ENCODE data around the gene SLC25A12. TPM values are rescaled to one million over a fixed set of nuclear protein-coding genes. Genes with fewer than 3 reads are reported as not detected.

The SLC25A12 gene
- total and polyA plus RNA-seq, 2 of the 13 experiments (the other 11 are each of a cell fraction or from before 2014, with no cell fraction given) = 8.1 to 15.9 TPM

DNA sequence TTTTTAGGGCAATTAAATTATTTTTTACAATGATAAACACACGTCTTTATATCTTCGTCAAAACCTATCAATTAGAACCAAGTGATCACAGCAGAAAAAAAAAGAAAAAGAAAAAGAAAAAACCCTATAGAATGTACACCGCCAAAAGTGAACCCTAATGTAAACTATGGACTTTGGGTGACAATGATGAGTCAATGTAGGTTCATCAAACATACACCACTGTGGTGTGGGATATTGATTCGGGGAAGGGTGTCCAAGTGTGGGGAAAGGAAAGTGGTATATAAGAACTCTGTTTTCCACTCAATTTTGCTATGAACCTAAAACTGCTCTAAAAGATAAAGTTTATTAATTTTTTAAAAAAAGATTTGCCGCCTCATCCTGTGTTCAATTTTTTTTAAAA is 121.7 kb downstream of the SLC25A12 start (continued):
- TF ChIP-seq, protein P1, sequence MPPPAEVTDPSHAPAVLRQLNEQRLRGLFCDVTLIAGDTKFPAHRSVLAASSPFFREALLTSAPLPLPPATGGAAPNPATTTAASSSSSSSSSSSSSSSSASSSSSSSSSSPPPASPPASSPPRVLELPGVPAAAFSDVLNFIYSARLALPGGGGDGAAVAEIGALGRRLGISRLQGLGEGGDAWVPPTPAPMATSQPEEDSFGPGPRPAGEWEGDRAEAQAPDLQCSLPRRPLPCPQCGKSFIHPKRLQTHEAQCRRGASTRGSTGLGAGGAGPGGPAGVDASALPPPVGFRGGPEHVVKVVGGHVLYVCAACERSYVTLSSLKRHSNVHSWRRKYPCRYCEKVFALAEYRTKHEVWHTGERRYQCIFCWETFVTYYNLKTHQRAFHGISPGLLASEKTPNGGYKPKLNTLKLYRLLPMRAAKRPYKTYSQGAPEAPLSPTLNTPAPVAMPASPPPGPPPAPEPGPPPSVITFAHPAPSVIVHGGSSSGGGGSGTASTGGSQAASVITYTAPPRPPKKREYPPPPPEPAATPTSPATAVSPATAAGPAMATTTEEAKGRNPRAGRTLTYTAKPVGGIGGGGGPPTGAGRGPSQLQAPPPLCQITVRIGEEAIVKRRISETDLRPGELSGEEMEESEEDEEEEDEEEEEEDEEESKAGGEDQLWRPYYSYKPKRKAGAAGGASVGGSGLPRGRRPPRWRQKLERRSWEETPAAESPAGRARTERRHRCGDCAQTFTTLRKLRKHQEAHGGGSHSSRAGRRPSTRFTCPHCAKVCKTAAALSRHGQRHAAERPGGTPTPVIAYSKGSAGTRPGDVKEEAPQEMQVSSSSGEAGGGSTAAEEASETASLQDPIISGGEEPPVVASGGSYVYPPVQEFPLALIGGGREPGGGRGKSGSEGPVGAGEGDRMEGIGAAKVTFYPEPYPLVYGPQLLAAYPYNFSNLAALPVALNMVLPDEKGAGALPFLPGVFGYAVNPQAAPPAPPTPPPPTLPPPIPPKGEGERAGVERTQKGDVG (CRISPR knock-in tag; IDR thresholded peaks at IDR 0.05; ENCODE audit: borderline replicate concordance) = no peak
- TF ChIP-seq ZNF253 (CRISPR knock-in tag; IDR thresholded peaks at IDR 0.05; ENCODE audit: borderline replicate concordance) (no peak), SP2 (CRISPR knock-in tag; IDR thresholded peaks at IDR 0.05) (no peak), ZNF382 (CRISPR knock-in tag; IDR thresholded peaks at IDR 0.05; ENCODE audit: borderline replicate concordance) (no peak), ASH2L (IDR thresholded peaks at IDR 0.05; ENCODE audit: insufficient read length, low read depth, low read length) (peak; percentile 48), ARHGAP35 (CRISPR knock-in tag; IDR thresholded peaks at IDR 0.05; ENCODE audit: borderline replicate concordance) (no peak), EP300 (IDR thresholded peaks at IDR 0.05; ENCODE audit: low read depth in 2 of 2, low read length in 2 of 2) (peak; percentile 66 to 89; a peak in 3 of 4 replicates), EP300 (CRISPR knock-in tag; IDR thresholded peaks at IDR 0.05; ENCODE audit: borderline replicate concordance) (no peak), GFI1 (CRISPR knock-in tag; IDR thresholded peaks at IDR 0.05; ENCODE audit: borderline replicate concordance) (0 out of 2 replicates have a peak, but pooled peaks have one; percentile 27), ZNF710 (CRISPR knock-in tag; IDR thresholded peaks at IDR 0.05; ENCODE audit: borderline replicate concordance) (peak; percentile 50; the same call in 1 of the 2 replicates), ZNF503 (CRISPR knock-in tag; IDR thresholded peaks at IDR 0.05) (0 out of 2 replicates have a peak, but pooled peaks have one; percentile 40), ZFP36 (IDR thresholded peaks at IDR 0.05; ENCODE audit: borderline replicate concordance, low read depth, low read length, partially characterized antibody) (no peak), SAP130 (CRISPR knock-in tag; IDR thresholded peaks at IDR 0.05; ENCODE audit: low read depth) (peak; percentile 53), KLF13 (CRISPR knock-in tag; IDR thresholded peaks at IDR 0.05) (no peak), DBP (CRISPR knock-in tag; IDR thresholded peaks at IDR 0.05; ENCODE audit: not compliant biosample characterization) (no peak), ZFY (CRISPR knock-in tag; IDR thresholded peaks at IDR 0.05) (no peak)
- TF ChIP-seq, protein P2, sequence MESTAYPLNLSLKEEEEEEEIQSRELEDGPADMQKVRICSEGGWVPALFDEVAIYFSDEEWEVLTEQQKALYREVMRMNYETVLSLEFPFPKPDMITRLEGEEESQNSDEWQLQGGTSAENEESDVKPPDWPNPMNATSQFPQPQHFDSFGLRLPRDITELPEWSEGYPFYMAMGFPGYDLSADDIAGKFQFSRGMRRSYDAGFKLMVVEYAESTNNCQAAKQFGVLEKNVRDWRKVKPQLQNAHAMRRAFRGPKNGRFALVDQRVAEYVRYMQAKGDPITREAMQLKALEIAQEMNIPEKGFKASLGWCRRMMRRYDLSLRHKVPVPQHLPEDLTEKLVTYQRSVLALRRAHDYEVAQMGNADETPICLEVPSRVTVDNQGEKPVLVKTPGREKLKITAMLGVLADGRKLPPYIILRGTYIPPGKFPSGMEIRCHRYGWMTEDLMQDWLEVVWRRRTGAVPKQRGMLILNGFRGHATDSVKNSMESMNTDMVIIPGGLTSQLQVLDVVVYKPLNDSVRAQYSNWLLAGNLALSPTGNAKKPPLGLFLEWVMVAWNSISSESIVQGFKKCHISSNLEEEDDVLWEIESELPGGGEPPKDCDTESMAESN (CRISPR knock-in tag; conservative IDR thresholded peaks at IDR 0.05) = 0 out of 2 replicates have a peak, but pooled peaks have one; percentile 24
- TF ChIP-seq, protein P3, sequence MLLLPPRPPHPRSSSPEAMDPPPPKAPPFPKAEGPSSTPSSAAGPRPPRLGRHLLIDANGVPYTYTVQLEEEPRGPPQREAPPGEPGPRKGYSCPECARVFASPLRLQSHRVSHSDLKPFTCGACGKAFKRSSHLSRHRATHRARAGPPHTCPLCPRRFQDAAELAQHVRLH (CRISPR knock-in tag; IDR thresholded peaks at IDR 0.05; ENCODE audit: borderline replicate concordance, low read depth) = no peak
